HEK293 (cell line): ENCODE data around the gene TPSAB1.
"Not testable (repeated sequence)": the region's sequence is repeated elsewhere in the genome, so short reads cannot be mapped to it uniquely, and the experiment has no call there.

ENCODE experiments used
- CTCF ChIA-PET: fragments of 350-600 bp; formaldehyde crosslinking; extraction: SDS; loops from one replicate; lab custom pipeline; 2021; ENCODE audit warnings: antibody characterized with exemption; lab: Yijun Ruan, JAX
- POLR2A ChIA-PET: fragments of 300-600 bp; formaldehyde crosslinking; extraction: SDS; loops from one replicate; lab custom pipeline; 2020; ENCODE audit warnings: antibody characterized with exemption, inconsistent platforms; lab: Yijun Ruan, JAX
- H3K27ac ChIP-seq: fragments of 200-500 bp; sonication (Bioruptor generic); 2 replicates; pipeline ENCODE4 v1.5.1; 2014; ENCODE audit warnings: low read depth, low read length, control low read depth, inconsistent platforms; ENCODE audit errors: extremely low read depth
- H3K36me3 ChIP-seq, 2 experiments: fragments of 200-500 bp in 1 of 2; sonication (Bioruptor generic) in 1 of 2; 1 replicate in 1 of 2; 2 replicates in 1 of 2; pipeline ENCODE4 v1.5.1; 2014 to 2017; ENCODE audit warnings: inconsistent platforms in 2 of 2, low read length in 2 of 2; ENCODE audit not compliant: control insufficient read depth in 2 of 2, insufficient read depth in 1 of 2
- H3K4me1 ChIP-seq: fragments of 200-500 bp; sonication (Bioruptor generic); 2 replicates; pipeline ENCODE4 v1.5.1; 2014; ENCODE audit warnings: mild to moderate bottlenecking, low read length, inconsistent platforms; ENCODE audit not compliant: control insufficient read depth, insufficient read depth
- H3K4me3 ChIP-seq: 2 replicates; pipeline ENCODE4 v1.5.1; 2011; ENCODE audit warnings: low read depth, mild to moderate bottlenecking, control low read depth, low read length, moderate library complexity
- H3K9me3 ChIP-seq: fragments of 200-500 bp; sonication (Bioruptor generic); 2 replicates; pipeline ENCODE4 v1.5.1; 2014; ENCODE audit warnings: low read depth, low read length, inconsistent platforms; ENCODE audit not compliant: control insufficient read depth, insufficient read depth
- ZIC2 ChIP-seq: fragments of 450-650 bp; formaldehyde crosslinking; IDR thresholded peaks from 2 replicates; pipeline ENCODE4 v1.5.1; 2016; ENCODE audit warnings: missing biosample characterization, missing genetic modification characterization
- ZNF391 ChIP-seq: fragments of 450-650 bp; formaldehyde crosslinking; IDR thresholded peaks from 2 replicates; pipeline ENCODE4 v1.5.1; 2016; ENCODE audit warnings: low read depth, missing biosample characterization, missing genetic modification characterization, borderline replicate concordance
- ZNF48 ChIP-seq: fragments of 450-650 bp; formaldehyde crosslinking; IDR thresholded peaks from 2 replicates; pipeline ENCODE4 v1.5.1; 2016; ENCODE audit warnings: missing biosample characterization, missing genetic modification characterization
- ZNF660 ChIP-seq: fragments of 450-650 bp; IDR thresholded peaks from 2 replicates; pipeline ENCODE4 v1.5.1; 2018; ENCODE audit warnings: missing biosample characterization, mild to moderate bottlenecking, missing genetic modification characterization
- ZNF830 ChIP-seq: fragments of 450-650 bp; IDR thresholded peaks from 2 replicates; pipeline ENCODE4 v1.5.0; 2018; ENCODE audit warnings: missing biosample characterization, missing genetic modification characterization, low read depth, mild to moderate bottlenecking, moderate library complexity

TPSAB1 gene

GRCh38 chr16:1224558-1224957 is 15.9 kb upstream of the TPSAB1 start (continued):
- no peak for TF ChIP-seq ZNF660 (tag by site-specific recombination)
- TF ChIP-seq ZNF830 (tag by site-specific recombination), result no peak

- ChIA-PET CTCF (no interaction called here), POLR2A (no interaction called here)
- no peak within 1 kb of the TSS for H3K4me3 ChIP-seq
- TF ChIP-seq ZNF48 (tag by site-specific recombination) (no peak), ZNF391 (no peak), ZIC2 (tag by site-specific recombination) (peak; percentile 72)
- no peaks in the 10 kb centered on the region for H3K36me3 ChIP-seq
- no peaks in the 10 kb centered on the region for H3K4me1 ChIP-seq
- H3K27ac ChIP-seq, result no peak within 1 kb of the TSS
- no peaks in the 10 kb centered on the region for H3K9me3 ChIP-seq
Observed at GRCh38 chr16:1225051-1225451, 15.5 kb upstream of the TPSAB1 start, which contains the start of gene TPSG1. Gene TPSG1 (minus strand): TSS chr16:1225268. CDS start chr16:1225252, 16 bp downstream.

GRCh38 chr16:1225728-1226311 is 14.7 kb upstream of the TPSAB1 start:
- CTCF ChIA-PET, result interaction anchor here (0.5 to 0.6 kb wide), 2 partner anchors 170 to 547 kb away, joined by 3 read pairs; partner anchors contain the start of genes EME2 and MRPS34
- H3K4me3 ChIP-seq, H3K9me3 ChIP-seq, H3K27ac ChIP-seq, H3K36me3 ChIP-seq, POLR2A ChIA-PET, H3K4me1 ChIP-seq: not testable (repeated sequence)

- POLR2A ChIA-PET, H3K36me3 ChIP-seq, H3K9me3 ChIP-seq, H3K27ac ChIP-seq, H3K4me3 ChIP-seq, CTCF ChIA-PET, H3K4me1 ChIP-seq: not testable (repeated sequence)
Observed at GRCh38 chr16:1226692-1227091, 13.8 kb upstream of the TPSAB1 start.

GRCh38 chr16:1228227-1228626 is 12.3 kb upstream of the TPSAB1 start:
- CTCF ChIA-PET, H3K9me3 ChIP-seq, POLR2A ChIA-PET, H3K4me3 ChIP-seq, H3K4me1 ChIP-seq, H3K27ac ChIP-seq, H3K36me3 ChIP-seq: not testable (repeated sequence)

- POLR2A ChIA-PET, H3K4me3 ChIP-seq, H3K36me3 ChIP-seq, H3K4me1 ChIP-seq, CTCF ChIA-PET, H3K27ac ChIP-seq, H3K9me3 ChIP-seq: not testable (repeated sequence)
Observed at GRCh38 chr16:1229476-1229875, 11.0 kb upstream of the TPSAB1 start.

- CTCF ChIA-PET, H3K9me3 ChIP-seq, H3K27ac ChIP-seq, POLR2A ChIA-PET, H3K4me3 ChIP-seq, H3K4me1 ChIP-seq, H3K36me3 ChIP-seq: not testable (repeated sequence)
Observed at GRCh38 chr16:1230084-1230470, 10.4 kb upstream of the TPSAB1 start, which contains the start of gene TPSB2. Gene TPSB2 (minus strand): TSS chr16:1230184. CDS start chr16:1229951, 233 bp downstream.

- POLR2A ChIA-PET, H3K36me3 ChIP-seq, H3K4me1 ChIP-seq, CTCF ChIA-PET, H3K27ac ChIP-seq, H3K9me3 ChIP-seq, H3K4me3 ChIP-seq: not testable (repeated sequence)
Observed at GRCh38 chr16:1230471-1231212, 9.9 kb upstream of the TPSAB1 start.

GRCh38 chr16:1231301-1231700 is 9.2 kb upstream of the TPSAB1 start:
- H3K4me1 ChIP-seq, H3K27ac ChIP-seq, H3K36me3 ChIP-seq, CTCF ChIA-PET, POLR2A ChIA-PET, H3K9me3 ChIP-seq, H3K4me3 ChIP-seq: not testable (repeated sequence)

- H3K27ac ChIP-seq, CTCF ChIA-PET: not testable (repeated sequence)
Observed at GRCh38 chr16:1232049-1232748, 8.3 kb upstream of the TPSAB1 start.

More at GRCh38 chr16:1232049-1232748, 8.3 kb upstream of the TPSAB1 start:
- POLR2A ChIA-PET, H3K36me3 ChIP-seq, H3K4me3 ChIP-seq, H3K9me3 ChIP-seq, H3K4me1 ChIP-seq: not testable (repeated sequence)
